DND-41 (cell line): ENCODE data around the gene GPR183.

Experiments
- EZH2 ChIP-seq: IDR thresholded peaks from 3 replicates; pipeline ENCODE4 v1.6.1; 2012; ENCODE audit warnings: borderline replicate concordance, low read depth, mild to moderate bottlenecking, moderate library complexity, low read length, inconsistent platforms; ENCODE audit not compliant: severe bottlenecking
- TF ChIP-seq, protein P1 (sequence below): IDR thresholded peaks from 2 replicates; pipeline ENCODE4 v1.5.1; 2012; ENCODE audit warnings: borderline replicate concordance, low read length, moderate library complexity, mild to moderate bottlenecking; ENCODE audit not compliant: poor library complexity, severe bottlenecking; ENCODE audit errors: extremely low read depth

DNA sequence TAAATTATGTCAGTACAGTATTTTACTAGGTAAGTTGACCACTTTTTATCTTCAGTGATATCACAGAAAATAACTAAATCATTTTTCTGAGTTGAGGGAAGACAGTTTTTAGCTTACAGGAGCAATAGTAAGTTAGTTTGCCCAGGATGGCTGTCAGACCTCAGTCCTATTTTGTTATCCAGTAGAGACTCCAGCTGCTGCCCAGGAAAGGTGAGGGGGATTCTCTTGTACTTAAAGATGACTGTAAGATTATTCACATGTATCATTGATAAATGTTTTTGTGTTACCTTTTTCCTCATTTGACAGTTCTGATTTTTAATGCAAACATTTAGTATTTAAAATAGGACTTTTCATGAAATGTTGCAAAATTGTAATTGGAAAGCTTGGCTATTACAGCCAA lies 14.5 kb upstream of the GPR183 start:
- TF ChIP-seq, protein P1, sequence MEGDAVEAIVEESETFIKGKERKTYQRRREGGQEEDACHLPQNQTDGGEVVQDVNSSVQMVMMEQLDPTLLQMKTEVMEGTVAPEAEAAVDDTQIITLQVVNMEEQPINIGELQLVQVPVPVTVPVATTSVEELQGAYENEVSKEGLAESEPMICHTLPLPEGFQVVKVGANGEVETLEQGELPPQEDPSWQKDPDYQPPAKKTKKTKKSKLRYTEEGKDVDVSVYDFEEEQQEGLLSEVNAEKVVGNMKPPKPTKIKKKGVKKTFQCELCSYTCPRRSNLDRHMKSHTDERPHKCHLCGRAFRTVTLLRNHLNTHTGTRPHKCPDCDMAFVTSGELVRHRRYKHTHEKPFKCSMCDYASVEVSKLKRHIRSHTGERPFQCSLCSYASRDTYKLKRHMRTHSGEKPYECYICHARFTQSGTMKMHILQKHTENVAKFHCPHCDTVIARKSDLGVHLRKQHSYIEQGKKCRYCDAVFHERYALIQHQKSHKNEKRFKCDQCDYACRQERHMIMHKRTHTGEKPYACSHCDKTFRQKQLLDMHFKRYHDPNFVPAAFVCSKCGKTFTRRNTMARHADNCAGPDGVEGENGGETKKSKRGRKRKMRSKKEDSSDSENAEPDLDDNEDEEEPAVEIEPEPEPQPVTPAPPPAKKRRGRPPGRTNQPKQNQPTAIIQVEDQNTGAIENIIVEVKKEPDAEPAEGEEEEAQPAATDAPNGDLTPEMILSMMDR: no peak
- TF ChIP-seq EZH2: no peak
